ENCODE data around the gene DLK2. TPM values are rescaled to one million over a fixed set of nuclear protein-coding genes. Genes with fewer than 3 reads are reported as not detected.
"Not testable (repeated sequence)": the region's sequence is repeated elsewhere in the genome, so short reads cannot be mapped to it uniquely, and the experiment has no call there.

DLK2 gene
- total RNA-seq, 2 experiments from 2014 or later, result 1.0 to 1.1 TPM

- Mint-ChIP-seq H3K27ac (no peak overlapping the region), H3K4me3 (no peak overlapping the region), H3K4me1 (ENCODE audit: low read depth) (no peaks in the 10 kb centered on the region), H3K36me3 (ENCODE audit: low read depth) (no peaks in the 10 kb centered on the region), H3K9me3 (no peaks in the 10 kb centered on the region), H3K27me3 (peaks cover 17% of the 10 kb centered on the region)
- CTCF ChIA-PET, result interaction anchor here (3.1 kb wide), 1 partner anchor 45 kb away, joined by 16 read pairs; no protein-coding TSS in a partner anchor
- DNase-seq (no peak), ATAC-seq (no peak)
- intact Hi-C loops (cut with micrococcal nuclease), result no loop called here
- POLR2A ChIA-PET, result interaction anchor here (0.6 to 1.1 kb wide), 2 partner anchors 94 to 97 kb away, joined by 3 to 4 read pairs; no protein-coding TSS in a partner anchor
- TF ChIP-seq CTCF (IDR thresholded peaks at IDR 0.05), result no peak
Measured at GRCh38 chr6:43461936-43462335, 6.6 kb upstream of the DLK2 start.

- CTCF ChIA-PET, result interaction anchor here (1.7 to 3.1 kb wide), 2 partner anchors 12 to 46 kb away, joined by 4 to 16 read pairs; no protein-coding TSS in a partner anchor
- TF ChIP-seq CTCF (IDR thresholded peaks at IDR 0.05), result no peak
Measured at GRCh38 chr6:43460032-43460431, 4.7 kb upstream of the DLK2 start.

GRCh38 chr6:43459535-43459934 is 4.2 kb upstream of the DLK2 start:
- intact Hi-C loops (cut with micrococcal nuclease), result loop anchor here (5.0 kb wide), 1 partner anchor 48 kb away; no protein-coding TSS in a partner anchor
- peaks cover 24% of the 10 kb centered on the region for H3K27me3 Mint-ChIP-seq
- no peaks in the 10 kb centered on the region for H3K36me3 Mint-ChIP-seq (ENCODE audit: low read depth)
- DNase-seq (no peak), ATAC-seq (no peak)
- H3K9me3 Mint-ChIP-seq, result no peaks in the 10 kb centered on the region
- peaks cover 11% of the 10 kb centered on the region for H3K4me1 Mint-ChIP-seq (ENCODE audit: low read depth)
- no peak overlapping the region for H3K4me3 Mint-ChIP-seq
- no peak for TF ChIP-seq CTCF (IDR thresholded peaks at IDR 0.05)
- POLR2A ChIA-PET, result interaction anchor here (0.8 to 1.4 kb wide), 4 partner anchors 10 to 47 kb away, joined by 3 to 4 read pairs (median 3); no protein-coding TSS in a partner anchor
- CTCF ChIA-PET, result interaction anchor here (1.1 to 3.1 kb wide), 3 partner anchors 12 to 162 kb away, joined by 3 to 16 read pairs (median 4); partner anchors contain the start of gene SLC22A7
- H3K27ac Mint-ChIP-seq, result no peak overlapping the region

More at GRCh38 chr6:43460032-43460431, 4.7 kb upstream of the DLK2 start:
- ATAC-seq (no peak), DNase-seq (no peak)
- POLR2A ChIA-PET, result interaction anchor here (0.8 to 1.4 kb wide), 4 partner anchors 10 to 46 kb away, joined by 3 to 4 read pairs (median 3); no protein-coding TSS in a partner anchor
- no peaks in the 10 kb centered on the region for H3K9me3 Mint-ChIP-seq
- intact Hi-C loops (cut with micrococcal nuclease), result no loop called here
- peaks cover 24% of the 10 kb centered on the region for H3K27me3 Mint-ChIP-seq
- H3K36me3 Mint-ChIP-seq (ENCODE audit: low read depth), result no peaks in the 10 kb centered on the region
- H3K4me1 Mint-ChIP-seq (ENCODE audit: low read depth), result peaks cover 9% of the 10 kb centered on the region
- H3K27ac Mint-ChIP-seq, result no peak overlapping the region
- H3K4me3 Mint-ChIP-seq, result no peak overlapping the region

GRCh38 chr6:43458154-43458553 is 2.8 kb upstream of the DLK2 start:
- ChIA-PET POLR2A (interaction anchor here (0.6 to 1.4 kb wide), 2 partner anchors 62 to 90 kb away, joined by 3 to 4 read pairs; no protein-coding TSS in a partner anchor), CTCF (interaction anchor here (1.1 to 6.5 kb wide), 2 partner anchors 48 to 160 kb away, joined by 3 to 60 read pairs; partner anchors contain the start of gene SLC22A7)
- H3K36me3 Mint-ChIP-seq (ENCODE audit: low read depth); ATAC-seq; H3K27ac Mint-ChIP-seq; H3K9me3 Mint-ChIP-seq; H3K4me3 Mint-ChIP-seq; DNase-seq: not testable (repeated sequence)
- intact Hi-C loops (cut with micrococcal nuclease), result loop anchor here (5.0 kb wide), 1 partner anchor 49 kb away; no protein-coding TSS in a partner anchor
- Mint-ChIP-seq H3K4me1 (ENCODE audit: low read depth) (peaks cover 11% of the 10 kb centered on the region), H3K27me3 (peaks cover 23% of the 10 kb centered on the region)

GRCh38 chr6:43457643-43458042 is 2.3 kb upstream of the DLK2 start:
- ATAC-seq, result no peak
- POLR2A ChIA-PET, result interaction anchor here (0.6 to 1.4 kb wide), 3 partner anchors 48 to 89 kb away, joined by 3 to 4 read pairs (median 3); no protein-coding TSS in a partner anchor
- H3K9me3 Mint-ChIP-seq, result no peaks in the 10 kb centered on the region
- intact Hi-C loops (cut with micrococcal nuclease), result loop anchor here (5.0 kb wide), 1 partner anchor 50 kb away; no protein-coding TSS in a partner anchor
- peaks cover 4% of the 10 kb centered on the region for H3K36me3 Mint-ChIP-seq (ENCODE audit: low read depth)
- no peak overlapping the region for H3K27ac Mint-ChIP-seq
- H3K27me3 Mint-ChIP-seq, result peaks cover 23% of the 10 kb centered on the region
- H3K4me3 Mint-ChIP-seq, result no peak overlapping the region
- H3K4me1 Mint-ChIP-seq (ENCODE audit: low read depth), result peaks cover 11% of the 10 kb centered on the region
- TF ChIP-seq CTCF (IDR thresholded peaks at IDR 0.05), result no peak
- DNase-seq, result no peak
- CTCF ChIA-PET, result interaction anchor here (0.7 to 6.5 kb wide), 2 partner anchors 48 to 59 kb away, joined by 3 to 60 read pairs; partner anchors contain the start of genes POLR1C and YIPF3

Measured in activated CD8-positive, alpha-beta T cell treated with anti-CD3 and anti-CD28 coated beads for 36 hours (primary cell).